ENCODE measurements around the gene ZNF385B.
A peak's percentile ranks its signal among the peaks of the same experiment; 100 is the strongest.

Gene ZNF385B

GRCh38 chr2:179432751-179433150, 428.7 kb downstream of the ZNF385B start:
- DNase-seq (ENCODE audit: low read depth, low spot score) = no peak
- in situ Hi-C loops (cut with HindIII; ENCODE audit: low sequenced_read_pairs) = no loop called here

GRCh38 chr2:179429597-179429996, 431.8 kb downstream of the ZNF385B start:
- no peak for DNase-seq (ENCODE audit: low read depth, low spot score)
- no peak overlapping the region for H3K4me3 ChIP-seq (ENCODE audit: low read depth, low read length)
- TF ChIP-seq, protein P1, sequence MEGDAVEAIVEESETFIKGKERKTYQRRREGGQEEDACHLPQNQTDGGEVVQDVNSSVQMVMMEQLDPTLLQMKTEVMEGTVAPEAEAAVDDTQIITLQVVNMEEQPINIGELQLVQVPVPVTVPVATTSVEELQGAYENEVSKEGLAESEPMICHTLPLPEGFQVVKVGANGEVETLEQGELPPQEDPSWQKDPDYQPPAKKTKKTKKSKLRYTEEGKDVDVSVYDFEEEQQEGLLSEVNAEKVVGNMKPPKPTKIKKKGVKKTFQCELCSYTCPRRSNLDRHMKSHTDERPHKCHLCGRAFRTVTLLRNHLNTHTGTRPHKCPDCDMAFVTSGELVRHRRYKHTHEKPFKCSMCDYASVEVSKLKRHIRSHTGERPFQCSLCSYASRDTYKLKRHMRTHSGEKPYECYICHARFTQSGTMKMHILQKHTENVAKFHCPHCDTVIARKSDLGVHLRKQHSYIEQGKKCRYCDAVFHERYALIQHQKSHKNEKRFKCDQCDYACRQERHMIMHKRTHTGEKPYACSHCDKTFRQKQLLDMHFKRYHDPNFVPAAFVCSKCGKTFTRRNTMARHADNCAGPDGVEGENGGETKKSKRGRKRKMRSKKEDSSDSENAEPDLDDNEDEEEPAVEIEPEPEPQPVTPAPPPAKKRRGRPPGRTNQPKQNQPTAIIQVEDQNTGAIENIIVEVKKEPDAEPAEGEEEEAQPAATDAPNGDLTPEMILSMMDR (IDR thresholded peaks at IDR 0.05; ENCODE audit: low read depth, low read length) = no peak
- in situ Hi-C loops (cut with HindIII; ENCODE audit: low sequenced_read_pairs) = no loop called here

More at GRCh38 chr2:179432751-179433150, 428.7 kb downstream of the ZNF385B start:
- H3K4me3 ChIP-seq (ENCODE audit: low read depth, low read length) = no peak overlapping the region
- TF ChIP-seq, protein P1 (IDR thresholded peaks at IDR 0.05; ENCODE audit: low read depth, low read length) = no peak

GRCh38 chr2:179429060-179429471, 432.3 kb downstream of the ZNF385B start:
- no peak overlapping the region for H3K4me3 ChIP-seq (ENCODE audit: low read depth, low read length)
- in situ Hi-C loops (cut with HindIII; ENCODE audit: low sequenced_read_pairs) = no loop called here
- no peak for DNase-seq (ENCODE audit: low read depth, low spot score)
- TF ChIP-seq, protein P1 (IDR thresholded peaks at IDR 0.05; ENCODE audit: low read depth, low read length) = no peak

DNA sequence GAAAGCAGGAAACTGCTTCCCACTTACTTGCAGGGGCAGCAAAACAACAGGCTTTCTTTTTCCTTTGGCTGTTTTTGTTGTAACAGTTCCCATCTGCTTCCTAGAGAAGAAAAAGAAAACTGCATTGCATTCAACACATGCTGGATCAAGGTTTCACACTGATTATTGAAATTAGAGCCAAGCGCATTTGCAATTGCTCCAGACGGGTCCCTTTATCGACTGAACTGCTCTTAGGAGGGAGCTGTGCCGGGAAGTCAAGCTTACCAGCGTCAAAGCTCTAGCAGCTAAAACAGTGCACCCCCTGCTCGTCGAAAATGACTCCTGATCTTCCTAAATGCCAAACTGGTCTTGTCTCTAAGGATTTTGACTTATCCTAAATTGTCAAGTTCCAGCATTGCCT, 432.8 kb downstream of the ZNF385B start:
- no peak overlapping the region for H3K4me3 ChIP-seq (ENCODE audit: low read depth, low read length)
- DNase-seq (ENCODE audit: low read depth, low spot score) = peak; percentile 17
- TF ChIP-seq, protein P1 (IDR thresholded peaks at IDR 0.05; ENCODE audit: low read depth, low read length) = no peak
- in situ Hi-C loops (cut with HindIII; ENCODE audit: low sequenced_read_pairs) = no loop called here

- H3K4me3 ChIP-seq (ENCODE audit: low read depth, low read length) = no peak overlapping the region
- DNase-seq (ENCODE audit: low read depth, low spot score) = no peak
- TF ChIP-seq, protein P1 (IDR thresholded peaks at IDR 0.05; ENCODE audit: low read depth, low read length) = no peak
- in situ Hi-C loops (cut with HindIII; ENCODE audit: low sequenced_read_pairs) = no loop called here
Measured at GRCh38 chr2:179427065-179427464, 434.3 kb downstream of the ZNF385B start.

- TF ChIP-seq, protein P1 (IDR thresholded peaks at IDR 0.05; ENCODE audit: low read depth, low read length) = no peak
- no peak for DNase-seq (ENCODE audit: low read depth, low spot score)
- in situ Hi-C loops (cut with HindIII; ENCODE audit: low sequenced_read_pairs) = no loop called here
- no peak overlapping the region for H3K4me3 ChIP-seq (ENCODE audit: low read depth, low read length)
Measured at GRCh38 chr2:179424571-179424970, 436.8 kb downstream of the ZNF385B start.

Measured in astrocyte of the spinal cord (primary cell).